ENCODE results near the gene CLN5. TPM values are rescaled to one million over a fixed set of nuclear protein-coding genes. Genes with fewer than 3 reads are reported as not detected.
A peak's percentile ranks its signal among the peaks of the same experiment; 100 is the strongest.

Gene CLN5
- total and polyA plus RNA-seq, 2 experiments from 2014 or later: 35.9 to 36.4 TPM

GRCh38 chr13:76948149-76948548 lies 43.7 kb upstream of the CLN5 start, which contains the start of gene ACOD1:
Gene ACOD1, plus strand, starts transcription at chr13:76948511. Its CDS starts 48 bp downstream, at chr13:76948559.
- WGBS, 2 experiments (ENCODE audit: low coverage in 1 of 2, low lambda C conversion rate in 2 of 2, missing lambda C conversion rate in 2 of 2): 13 to 16% methylated on average over 2 of the region's 2 CpGs
- H3K9me2 ChIP-seq (ENCODE audit: insufficient read depth): no peaks in the 10 kb centered on the region
- H3K4me1 ChIP-seq (ENCODE audit: insufficient read depth): peaks cover 21% of the 10 kb centered on the region
- in situ Hi-C loops (cut with MboI): no loop called here
- H3K27ac ChIP-seq: no peak within 1 kb of the TSS
- peak; percentile 15 for DNase-seq
- no peak for TF ChIP-seq EZH2 (IDR thresholded peaks at IDR 0.05; ENCODE audit: insufficient read depth, poor library complexity, severe bottlenecking)
- TF ChIP-seq EZH2phosphoT487 (IDR thresholded peaks at IDR 0.05; ENCODE audit: insufficient read depth, low read depth): no peak
- no peaks in the 10 kb centered on the region for H3K27me3 ChIP-seq (replicated peaks; ENCODE audit: insufficient read depth)
- H3K4me3 ChIP-seq: no peak within 1 kb of the TSS
- H3K9me3 ChIP-seq (ENCODE audit: low read depth): no peaks in the 10 kb centered on the region
- peaks cover 16% of the 10 kb centered on the region; the same call in 1 of the 2 replicates for H3F3A ChIP-seq (ENCODE audit: insufficient read depth)
- no peak within 1 kb of the TSS for H2AFZ ChIP-seq
- H3K9ac ChIP-seq: no peak within 1 kb of the TSS
- H4K20me1 ChIP-seq (ENCODE audit: insufficient read depth): no peaks in the 10 kb centered on the region
- no peak within 1 kb of the TSS for H3K4me2 ChIP-seq (ENCODE audit: unreplicated experiment)
- no peaks in the 10 kb centered on the region for H3K79me2 ChIP-seq (ENCODE audit: insufficient read depth)
- no peaks in the 10 kb centered on the region for H3K36me3 ChIP-seq (ENCODE audit: low read depth)

GRCh38 chr13:76950101-76950500 lies 41.8 kb upstream of the CLN5 start:
- no peak for DNase-seq
- Histone ChIP-seq H3K36me3 (ENCODE audit: low read depth) (no peaks in the 10 kb centered on the region), H3K9me3 (ENCODE audit: low read depth) (no peaks in the 10 kb centered on the region), H3K9ac (no peak overlapping the region), H3K4me1 (ENCODE audit: insufficient read depth) (peaks cover 12% of the 10 kb centered on the region), H3F3A (ENCODE audit: insufficient read depth) (peaks cover 11% of the 10 kb centered on the region; the same call in 1 of the 2 replicates), H2AFZ (no peak overlapping the region), H3K9me2 (ENCODE audit: insufficient read depth) (no peaks in the 10 kb centered on the region), H3K4me2 (ENCODE audit: unreplicated experiment) (no peak overlapping the region), H3K79me2 (ENCODE audit: insufficient read depth) (no peaks in the 10 kb centered on the region), H3K4me3 (no peak overlapping the region), H3K27me3 (replicated peaks; ENCODE audit: insufficient read depth) (no peaks in the 10 kb centered on the region), H4K20me1 (ENCODE audit: insufficient read depth) (no peaks in the 10 kb centered on the region), H3K27ac (no peak overlapping the region)
- in situ Hi-C loops (cut with MboI): no loop called here
- TF ChIP-seq EZH2phosphoT487 (IDR thresholded peaks at IDR 0.05; ENCODE audit: insufficient read depth, low read depth) (no peak), EZH2 (IDR thresholded peaks at IDR 0.05; ENCODE audit: insufficient read depth, poor library complexity, severe bottlenecking) (no peak)
- 88 to 97% methylated on average over 2 of the region's 2 CpGs for WGBS, 2 experiments (ENCODE audit: low coverage in 1 of 2, low lambda C conversion rate in 2 of 2, missing lambda C conversion rate in 2 of 2)

- H4K20me1 ChIP-seq (ENCODE audit: insufficient read depth): no peaks in the 10 kb centered on the region
- 17 to 25% methylated on average over 3 of the region's 3 CpGs for WGBS, 2 experiments (ENCODE audit: low coverage in 1 of 2, low lambda C conversion rate in 2 of 2, missing lambda C conversion rate in 2 of 2)
- H3K9ac ChIP-seq: no peak overlapping the region
- no peaks in the 10 kb centered on the region for H3K27me3 ChIP-seq (replicated peaks; ENCODE audit: insufficient read depth)
- no peak overlapping the region for H2AFZ ChIP-seq
- no peak overlapping the region for H3K4me2 ChIP-seq (ENCODE audit: unreplicated experiment)
- in situ Hi-C loops (cut with MboI): no loop called here
- DNase-seq: no peak
- H3K9me2 ChIP-seq (ENCODE audit: insufficient read depth): no peaks in the 10 kb centered on the region
- no peak overlapping the region for H3K27ac ChIP-seq
- H3K36me3 ChIP-seq (ENCODE audit: low read depth): no peaks in the 10 kb centered on the region
- no peaks in the 10 kb centered on the region for H3K9me3 ChIP-seq (ENCODE audit: low read depth)
- no peaks in the 10 kb centered on the region for H3K79me2 ChIP-seq (ENCODE audit: insufficient read depth)
- no peak overlapping the region for H3K4me3 ChIP-seq
- no peaks in the 10 kb centered on the region for H3F3A ChIP-seq (ENCODE audit: insufficient read depth)
- no peak for TF ChIP-seq EZH2phosphoT487 (IDR thresholded peaks at IDR 0.05; ENCODE audit: insufficient read depth, low read depth)
- no peak for TF ChIP-seq EZH2 (IDR thresholded peaks at IDR 0.05; ENCODE audit: insufficient read depth, poor library complexity, severe bottlenecking)
- H3K4me1 ChIP-seq (ENCODE audit: insufficient read depth): no peaks in the 10 kb centered on the region
Observed at GRCh38 chr13:76953968-76954367, 37.9 kb upstream of the CLN5 start.

GRCh38 chr13:76954538-76954937 lies 37.3 kb upstream of the CLN5 start:
- WGBS, 2 experiments (ENCODE audit: low coverage in 1 of 2, low lambda C conversion rate in 2 of 2, missing lambda C conversion rate in 2 of 2): 77 to 82% methylated on average over 6 of the region's 6 CpGs
- Histone ChIP-seq H2AFZ (no peak overlapping the region), H3K79me2 (ENCODE audit: insufficient read depth) (no peaks in the 10 kb centered on the region), H4K20me1 (ENCODE audit: insufficient read depth) (no peaks in the 10 kb centered on the region), H3K9me3 (ENCODE audit: low read depth) (no peaks in the 10 kb centered on the region), H3K27ac (no peak overlapping the region), H3K9me2 (ENCODE audit: insufficient read depth) (no peaks in the 10 kb centered on the region), H3F3A (ENCODE audit: insufficient read depth) (no peaks in the 10 kb centered on the region), H3K27me3 (replicated peaks; ENCODE audit: insufficient read depth) (no peaks in the 10 kb centered on the region), H3K36me3 (ENCODE audit: low read depth) (no peaks in the 10 kb centered on the region), H3K4me1 (ENCODE audit: insufficient read depth) (no peaks in the 10 kb centered on the region), H3K9ac (no peak overlapping the region), H3K4me2 (ENCODE audit: unreplicated experiment) (no peak overlapping the region), H3K4me3 (no peak overlapping the region)
- DNase-seq: peak; percentile 20
- TF ChIP-seq EZH2phosphoT487 (IDR thresholded peaks at IDR 0.05; ENCODE audit: insufficient read depth, low read depth) (no peak), EZH2 (IDR thresholded peaks at IDR 0.05; ENCODE audit: insufficient read depth, poor library complexity, severe bottlenecking) (no peak)
- in situ Hi-C loops (cut with MboI): no loop called here

GRCh38 chr13:76955193-76955592 lies 36.7 kb upstream of the CLN5 start:
- Histone ChIP-seq H3K36me3 (ENCODE audit: low read depth) (no peaks in the 10 kb centered on the region), H3K79me2 (ENCODE audit: insufficient read depth) (no peaks in the 10 kb centered on the region), H3K4me1 (ENCODE audit: insufficient read depth) (no peaks in the 10 kb centered on the region), H2AFZ (no peak overlapping the region), H3K27me3 (replicated peaks; ENCODE audit: insufficient read depth) (no peaks in the 10 kb centered on the region), H3K4me3 (no peak overlapping the region), H3F3A (ENCODE audit: insufficient read depth) (no peaks in the 10 kb centered on the region), H3K9me2 (ENCODE audit: insufficient read depth) (no peaks in the 10 kb centered on the region), H3K4me2 (ENCODE audit: unreplicated experiment) (no peak overlapping the region), H3K9me3 (ENCODE audit: low read depth) (no peaks in the 10 kb centered on the region), H3K27ac (no peak overlapping the region), H4K20me1 (ENCODE audit: insufficient read depth) (no peaks in the 10 kb centered on the region), H3K9ac (no peak overlapping the region)
- in situ Hi-C loops (cut with MboI): no loop called here
- TF ChIP-seq EZH2phosphoT487 (IDR thresholded peaks at IDR 0.05; ENCODE audit: insufficient read depth, low read depth): no peak
- TF ChIP-seq EZH2 (IDR thresholded peaks at IDR 0.05; ENCODE audit: insufficient read depth, poor library complexity, severe bottlenecking): no peak
- 63 to 67% methylated on average over 4 of the region's 4 CpGs for WGBS, 2 experiments (ENCODE audit: low coverage in 1 of 2, low lambda C conversion rate in 2 of 2, missing lambda C conversion rate in 2 of 2)
- DNase-seq: no peak

Measured in GM23248 (cell line).